Natural killer cell (primary cell): ENCODE measurements around the gene CABP4. TPM values are rescaled to one million over a fixed set of nuclear protein-coding genes. Genes with fewer than 3 reads are reported as not detected.
"Not testable (repeated sequence)": the region's sequence is repeated elsewhere in the genome, so short reads cannot be mapped to it uniquely, and the experiment has no call there.

Source experiments
- ATAC-seq, 3 donors: fragments of 150-1000 bp in 2 of 3; fragments of 200-7000 bp in 1 of 3; cut with Tn5 transposase; 1 replicate in 1 of 3; 2 replicates in 2 of 3; pipeline ENCODE4 v1.10.0; 2021; ENCODE audit warnings: mild to moderate bottlenecking in 2 of 3, moderate library complexity in 2 of 3
- DNase-seq, 2 donors: peaks; one replicate each; pipeline versions ENCODE4 v3.0.0 to v3.0.0-alpha.2; 2013 to 2021; ENCODE audit warnings: mixed read lengths in 1 of 2
- H3K27ac ChIP-seq: one replicate; pipeline ENCODE4 v1.5.1; 2013; ENCODE audit warnings: mild to moderate bottlenecking, low read length
- H3K27me3 ChIP-seq: one replicate; pipeline ENCODE4 v1.6.1; 2013; ENCODE audit warnings: low read length; ENCODE audit not compliant: control insufficient read depth, insufficient read depth
- H3K36me3 ChIP-seq: one replicate; pipeline ENCODE4 v1.6.1; 2013; ENCODE audit warnings: low read length; ENCODE audit not compliant: control insufficient read depth, insufficient read depth
- H3K4me1 ChIP-seq: one replicate; pipeline ENCODE4 v1.6.1; 2013; ENCODE audit warnings: low read length; ENCODE audit not compliant: control insufficient read depth, insufficient read depth
- H3K4me3 ChIP-seq: one replicate; pipeline ENCODE4 v1.5.1; 2013; ENCODE audit warnings: low read length
- H3K9me3 ChIP-seq: one replicate; pipeline ENCODE4 v1.6.1; 2013; ENCODE audit warnings: low read length; ENCODE audit not compliant: control insufficient read depth, insufficient read depth
- H3K27ac Mint-ChIP-seq, 2 donors: one replicate each; pipeline ENCODE4 v1.8.0; 2022; ENCODE audit warnings: mild to moderate bottlenecking in 2 of 2, mixed read lengths in 2 of 2, moderate library complexity in 1 of 2
- H3K27me3 Mint-ChIP-seq, 2 donors: one replicate each; pipeline ENCODE4 v1.8.0; 2022; ENCODE audit warnings: low read depth in 2 of 2, mixed read lengths in 2 of 2
- H3K36me3 Mint-ChIP-seq: one replicate; pipeline ENCODE4 v1.8.0; 2022; ENCODE audit warnings: mixed read lengths
- H3K4me1 Mint-ChIP-seq, 2 donors: one replicate each; pipeline ENCODE4 v1.8.0; 2022; ENCODE audit warnings: mixed read lengths in 2 of 2
- H3K4me3 Mint-ChIP-seq: one replicate; pipeline ENCODE4 v1.8.0; 2022; ENCODE audit warnings: mild to moderate bottlenecking, moderate library complexity, mixed read lengths
- H3K9me3 Mint-ChIP-seq, 2 donors: one replicate each; pipeline ENCODE4 v1.8.0; 2022; ENCODE audit warnings: mixed read lengths in 2 of 2
- WGBS: methylation state at CpG from one replicate; pipeline ENCODE4 v1.1.7; 2013; ENCODE audit warnings: missing lambda C conversion rate; ENCODE audit not compliant: insufficient coverage; 5-methylcytosine and 5-hydroxymethylcytosine counted together
- intact Hi-C: fragments of 100-400 bp; cut with micrococcal nuclease; formaldehyde crosslinking; loops from one replicate; pipeline ENCODE4 v1.14.2; 2022
- total RNA-seq, 4 donors: library from RNA; stranded (reverse); fragments of 120-200 nt in 1 of 4; gene quantifications; one replicate each; pipeline versions ENCODE4 v1.2.3 to v1.2.4, GENCODE V29; 2013 to 2022
- TF ChIP-seq, protein P1 (sequence below): fragments of 200-600 bp; IDR thresholded peaks from one replicate; pipeline ENCODE4 v1.8.0; 2022; ENCODE audit warnings: antibody characterized with exemption

CABP4 gene
- total RNA-seq, 3 donors from 2014 or later (not counting 1 experiment from before 2014, with no cell fraction given) = 12.9 to 22.8 (median 21.3) TPM

DNA sequence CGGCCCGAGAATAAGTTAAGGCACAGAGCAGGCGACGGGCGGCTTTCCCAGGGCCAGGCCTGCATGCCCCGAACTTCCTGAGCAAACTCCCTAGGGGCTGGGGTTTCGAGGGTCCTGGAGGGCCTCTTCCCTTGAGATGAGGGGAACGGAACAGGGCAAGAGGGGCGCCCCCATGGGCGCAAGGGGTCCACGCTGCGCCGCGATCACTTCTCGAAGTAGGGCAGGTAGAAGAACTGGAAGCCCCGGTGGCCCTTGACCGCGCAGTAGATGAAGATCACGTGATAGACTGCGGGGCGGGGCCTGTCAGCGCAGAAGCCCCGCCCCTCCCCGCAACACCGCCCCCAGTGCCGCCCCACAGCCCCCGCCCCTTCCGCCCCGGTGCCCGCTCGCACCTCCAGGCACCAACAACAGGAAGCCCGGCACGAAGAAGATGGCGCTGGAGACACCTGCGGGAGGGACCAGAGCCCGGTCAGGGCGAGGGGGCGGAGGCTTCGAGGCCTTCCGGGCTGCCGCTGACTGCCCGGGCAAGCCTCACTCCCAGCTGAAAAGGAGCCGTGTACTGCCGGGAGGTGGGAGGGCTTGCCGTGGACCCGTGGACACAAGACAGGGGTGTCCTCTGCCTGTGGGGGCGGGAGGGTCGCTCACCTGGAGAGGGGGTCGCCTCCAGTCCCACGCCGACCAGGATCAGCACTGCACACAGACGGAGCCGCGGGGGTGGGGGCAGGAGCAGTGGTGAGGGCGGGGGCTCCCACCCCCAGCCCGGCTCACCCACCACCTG, 9.4 kb downstream of the CABP4 start:
- TF ChIP-seq, protein P1, sequence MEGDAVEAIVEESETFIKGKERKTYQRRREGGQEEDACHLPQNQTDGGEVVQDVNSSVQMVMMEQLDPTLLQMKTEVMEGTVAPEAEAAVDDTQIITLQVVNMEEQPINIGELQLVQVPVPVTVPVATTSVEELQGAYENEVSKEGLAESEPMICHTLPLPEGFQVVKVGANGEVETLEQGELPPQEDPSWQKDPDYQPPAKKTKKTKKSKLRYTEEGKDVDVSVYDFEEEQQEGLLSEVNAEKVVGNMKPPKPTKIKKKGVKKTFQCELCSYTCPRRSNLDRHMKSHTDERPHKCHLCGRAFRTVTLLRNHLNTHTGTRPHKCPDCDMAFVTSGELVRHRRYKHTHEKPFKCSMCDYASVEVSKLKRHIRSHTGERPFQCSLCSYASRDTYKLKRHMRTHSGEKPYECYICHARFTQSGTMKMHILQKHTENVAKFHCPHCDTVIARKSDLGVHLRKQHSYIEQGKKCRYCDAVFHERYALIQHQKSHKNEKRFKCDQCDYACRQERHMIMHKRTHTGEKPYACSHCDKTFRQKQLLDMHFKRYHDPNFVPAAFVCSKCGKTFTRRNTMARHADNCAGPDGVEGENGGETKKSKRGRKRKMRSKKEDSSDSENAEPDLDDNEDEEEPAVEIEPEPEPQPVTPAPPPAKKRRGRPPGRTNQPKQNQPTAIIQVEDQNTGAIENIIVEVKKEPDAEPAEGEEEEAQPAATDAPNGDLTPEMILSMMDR = no peak
- Mint-ChIP-seq H3K4me3 (peak overlapping the region; percentile 81), H3K4me1 (peaks cover 12 to 42% of the 10 kb centered on the region in 2 donors), H3K27me3 (no peaks in the 10 kb centered on the region), H3K36me3 (no peaks in the 10 kb centered on the region), H3K27ac (peak overlapping the region; percentile 84 to 97), H3K9me3 (no peaks in the 10 kb centered on the region)
- WGBS = 8% methylated on average over 54 of the region's 56 CpGs
- Histone ChIP-seq H3K36me3 (peaks cover 6% of the 10 kb centered on the region), H3K4me1 (peaks cover 40% of the 10 kb centered on the region), H3K9me3 (no peaks in the 10 kb centered on the region), H3K4me3 (peak overlapping the region; percentile 62), H3K27me3 (no peaks in the 10 kb centered on the region), H3K27ac (peak overlapping the region; percentile 85)
- ATAC-seq (peak; percentile 82 to 91 (median 83)), DNase-seq (peak; percentile 89 to 95)
- intact Hi-C loops = loop anchor here (5.0 kb wide), 2 partner anchors 37 to 62 kb away; partner anchors contain the start of genes PPP1CA, RPS6KB2 and TBC1D10C

GRCh38 chr11:67465189-67465510, 10.0 kb downstream of the CABP4 start:
- ATAC-seq (no peak), DNase-seq (no peak)
- H3K9me3 ChIP-seq = no peaks in the 10 kb centered on the region
- H3K27ac ChIP-seq = peak overlapping the region; percentile 83
- Mint-ChIP-seq H3K4me3 (peak overlapping the region; percentile 81), H3K9me3 (no peaks in the 10 kb centered on the region), H3K27ac (peak overlapping the region; percentile 84 to 97), H3K36me3 (no peaks in the 10 kb centered on the region), H3K4me1 (peaks cover 12 to 37% of the 10 kb centered on the region in 2 donors), H3K27me3 (no peaks in the 10 kb centered on the region)
- H3K36me3 ChIP-seq = peaks cover 6% of the 10 kb centered on the region
- TF ChIP-seq, protein P1 = no peak
- peaks cover 42% of the 10 kb centered on the region for H3K4me1 ChIP-seq
- 72% methylated on average over 3 of the region's 3 CpGs for WGBS
- H3K27me3 ChIP-seq = no peaks in the 10 kb centered on the region
- intact Hi-C loops = loop anchor here (5.0 kb wide), 1 partner anchor 63 kb away; the partner anchor contains the start of genes PPP1CA and TBC1D10C
- peak overlapping the region; percentile 62 for H3K4me3 ChIP-seq

DNA sequence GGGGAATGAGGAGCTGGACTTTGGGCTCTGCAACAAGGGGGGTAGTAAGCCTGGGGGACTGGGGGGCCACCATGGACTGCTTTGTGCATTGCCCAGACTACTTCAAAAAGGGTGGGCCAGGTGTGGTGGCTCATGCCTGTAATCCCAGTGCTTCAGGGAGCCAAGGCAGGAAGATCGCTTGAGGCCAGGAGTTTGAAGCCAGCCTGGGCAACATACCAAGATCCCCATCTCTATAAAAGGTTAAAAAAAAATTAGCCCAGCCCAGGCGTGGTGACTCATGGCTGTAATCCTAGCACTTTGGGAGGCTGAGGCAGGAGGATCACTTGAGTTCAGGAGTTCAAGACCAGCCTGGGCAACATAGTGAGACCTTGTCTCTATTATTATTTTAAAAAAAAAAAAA, 10.4 kb downstream of the CABP4 start:
- intact Hi-C loops = loop anchor here (5.0 kb wide), 1 partner anchor 63 kb away; the partner anchor contains the start of genes PPP1CA and TBC1D10C

GRCh38 chr11:67466367-67466766, 11.2 kb downstream of the CABP4 start:
- Histone ChIP-seq H3K4me1 (peaks cover 42% of the 10 kb centered on the region), H3K4me3 (no peak overlapping the region), H3K27ac (no peak overlapping the region), H3K27me3 (no peaks in the 10 kb centered on the region), H3K9me3 (no peaks in the 10 kb centered on the region), H3K36me3 (peaks cover 6% of the 10 kb centered on the region)
- peak overlapping the region; percentile 21 for H3K4me3 Mint-ChIP-seq
- no peaks in the 10 kb centered on the region for H3K27me3 Mint-ChIP-seq
- no peaks in the 10 kb centered on the region for H3K9me3 Mint-ChIP-seq
- H3K36me3 Mint-ChIP-seq = no peaks in the 10 kb centered on the region
- peaks cover 12 to 37% of the 10 kb centered on the region in 2 donors for H3K4me1 Mint-ChIP-seq
- intact Hi-C loops = loop anchor here (5.0 kb wide), 1 partner anchor 64 kb away; the partner anchor contains the start of genes PPP1CA and TBC1D10C
- no peak for DNase-seq
- TF ChIP-seq, protein P1 = no peak
- no peak for ATAC-seq
- peak overlapping the region; percentile 18 to 33 for H3K27ac Mint-ChIP-seq
- 96% methylated on average over 4 of the region's 5 CpGs for WGBS

More for the DNA sequence above, 10.4 kb downstream of the CABP4 start:
- not testable (repeated sequence) for DNase-seq, ATAC-seq, H3K27me3 Mint-ChIP-seq, H3K36me3 ChIP-seq, H3K36me3 Mint-ChIP-seq, H3K9me3 ChIP-seq, H3K9me3 Mint-ChIP-seq, H3K27me3 ChIP-seq
- Mint-ChIP-seq H3K4me3 (peak overlapping the region; percentile 81), H3K4me1 (peaks cover 12 to 37% of the 10 kb centered on the region in 2 donors), H3K27ac (peak overlapping the region; percentile 84 to 97)
- H3K4me1 ChIP-seq = peaks cover 42% of the 10 kb centered on the region
- peak overlapping the region; percentile 83 for H3K27ac ChIP-seq
- H3K4me3 ChIP-seq = peak overlapping the region; percentile 62
- WGBS = 100% methylated on average over 2 of the region's 2 CpGs
